IMR-90 (cell line): ENCODE results near the gene UBE2QL1. TPM values are rescaled to one million over a fixed set of nuclear protein-coding genes. Genes with fewer than 3 reads are reported as not detected.

Source experiments
- ATAC-seq: fragments of 200-7000 bp; cut with Tn5 transposase; 2 replicates; pipeline ENCODE4 v1.9.1; 2020; ENCODE audit warnings: low read depth, mild to moderate bottlenecking, moderate library complexity
- BruUV-seq: library from RNA; stranded (reverse); fragments of 400-500 nt; replicated peaks from 2 replicates; lab custom pipeline; 2021; lab: Mats Ljungman, UMichigan
- CTCF ChIA-PET: fragments of 300-600 bp; formaldehyde crosslinking; extraction: SDS; loops from one replicate; lab custom pipeline; 2021; ENCODE audit warnings: antibody characterized with exemption; lab: Yijun Ruan, JAX
- POLR2A ChIA-PET: fragments of 300-600 bp; sonication (Branson Sonifier 250); formaldehyde crosslinking; loops from one replicate; lab custom pipeline; 2022; ENCODE audit warnings: antibody characterized with exemption; ENCODE audit not compliant: unreplicated experiment; lab: Charles Lee
- DNase-seq: peaks from one replicate; pipeline ENCODE4 v3.0.0; 2013
- H2AFZ ChIP-seq: replicated peaks from 2 replicates; pipeline ENCODE3; 2013; ENCODE audit warnings: low read length, mild to moderate bottlenecking; ENCODE audit not compliant: poor library complexity
- H2AK5ac ChIP-seq: 2 replicates; pipeline ENCODE4 v1.6.1; 2013; ENCODE audit warnings: low read depth, low read length, inconsistent platforms
- H2AK9ac ChIP-seq: replicated peaks from 2 replicates; pipeline ENCODE3; 2013; ENCODE audit warnings: mild to moderate bottlenecking, low read depth, low read length, moderate library complexity; ENCODE audit not compliant: poor library complexity
- H2BK120ac ChIP-seq: 2 replicates; pipeline ENCODE4 v1.6.1; 2013; ENCODE audit warnings: low read depth, low read length, inconsistent platforms
- H2BK15ac ChIP-seq: 3 replicates; pipeline ENCODE4 v1.6.1; 2013; ENCODE audit warnings: low read depth, low read length, inconsistent platforms
- H2BK20ac ChIP-seq: 2 replicates; pipeline ENCODE4 v1.6.1; 2013; ENCODE audit warnings: low read depth, mild to moderate bottlenecking, inconsistent platforms, low read length, moderate library complexity
- H2BK5ac ChIP-seq: 2 replicates; pipeline ENCODE4 v1.6.1; 2013; ENCODE audit warnings: mild to moderate bottlenecking, low read depth, low read length, inconsistent platforms; ENCODE audit not compliant: poor library complexity, severe bottlenecking
- H3K14ac ChIP-seq: replicated peaks from 2 replicates; pipeline ENCODE4 v1.6.1; 2013; ENCODE audit warnings: low read depth, low read length, inconsistent platforms
- H3K18ac ChIP-seq: 2 replicates; pipeline ENCODE4 v1.6.1; 2013; ENCODE audit warnings: low read depth, low read length, control low read depth
- H3K23ac ChIP-seq: 2 replicates; pipeline ENCODE4 v1.6.1; 2013; ENCODE audit warnings: low read depth, low read length, inconsistent platforms
- H3K27ac ChIP-seq: 2 replicates; pipeline ENCODE4 v1.5.1; 2013; ENCODE audit warnings: mild to moderate bottlenecking, control low read depth, low read length; ENCODE audit not compliant: insufficient read depth
- H3K27me3 ChIP-seq: 2 replicates; pipeline ENCODE4 v1.6.1; 2013; ENCODE audit warnings: low read length; ENCODE audit not compliant: control insufficient read depth, insufficient read depth
- H3K36me3 ChIP-seq: 2 replicates; pipeline ENCODE4 v1.6.1; 2013; ENCODE audit warnings: low read length, mixed read lengths; ENCODE audit not compliant: control insufficient read depth, insufficient read depth
- H3K4ac ChIP-seq: 2 replicates; pipeline ENCODE4 v1.6.1; 2013; ENCODE audit warnings: low read depth, low read length, inconsistent platforms
- H3K4me1 ChIP-seq: 2 replicates; pipeline ENCODE4 v1.6.1; 2013; ENCODE audit warnings: low read length, mixed read lengths; ENCODE audit not compliant: control insufficient read depth, insufficient read depth
- H3K4me2 ChIP-seq: 2 replicates; pipeline ENCODE4 v1.6.1; 2013; ENCODE audit warnings: low read depth, mild to moderate bottlenecking, control low read depth, low read length, moderate library complexity
- H3K4me3 ChIP-seq: 2 replicates; pipeline ENCODE4 v1.5.1; 2013; ENCODE audit warnings: low read depth, mild to moderate bottlenecking, control low read depth, low read length, moderate library complexity; ENCODE audit not compliant: insufficient read depth
- H3K56ac ChIP-seq: 2 replicates; pipeline ENCODE4 v1.6.1; 2013; ENCODE audit warnings: low read length, inconsistent platforms; ENCODE audit not compliant: insufficient read depth; ENCODE audit errors: extremely low read depth
- H3K79me1 ChIP-seq, 2 experiments: 2 replicates each; pipeline ENCODE4 v1.6.1; 2013; ENCODE audit warnings: low read length in 2 of 2, inconsistent platforms in 1 of 2, low read depth in 1 of 2
- H3K9ac ChIP-seq: 2 replicates; pipeline ENCODE4 v1.6.1; 2013; ENCODE audit warnings: low read depth, low read length, control low read depth
- H3K9me1 ChIP-seq: 2 replicates; pipeline ENCODE4 v1.6.1; 2013; ENCODE audit warnings: low read length, inconsistent platforms; ENCODE audit not compliant: insufficient read depth
- H3K9me3 ChIP-seq: 2 replicates; pipeline ENCODE4 v1.6.1; 2013; ENCODE audit warnings: low read length; ENCODE audit not compliant: control insufficient read depth, insufficient read depth
- H4K20me1 ChIP-seq: 2 replicates; pipeline ENCODE4 v1.6.1; 2013; ENCODE audit warnings: low read length, inconsistent platforms; ENCODE audit not compliant: insufficient read depth
- H4K5ac ChIP-seq: 2 replicates; pipeline ENCODE4 v1.6.1; 2013; ENCODE audit warnings: mild to moderate bottlenecking, low read depth, low read length, control low read depth
- H4K8ac ChIP-seq, 2 experiments: 2 replicates each; pipeline ENCODE4 v1.6.1; 2013; ENCODE audit warnings: low read depth in 2 of 2, low read length in 2 of 2, control low read depth in 1 of 2, inconsistent platforms in 1 of 2
- H4K91ac ChIP-seq: 2 replicates; pipeline ENCODE4 v1.6.1; 2013; ENCODE audit warnings: low read depth, low read length, inconsistent platforms; ENCODE audit not compliant: insufficient read depth
- CHD1 ChIP-seq: IDR thresholded peaks from 2 replicates; pipeline ENCODE4 v1.6.1; 2012; ENCODE audit warnings: low read depth, low read length, improper control_type of control experiment
- MXI1 ChIP-seq: IDR thresholded peaks from 2 replicates; pipeline ENCODE4 v1.6.1; 2012; ENCODE audit warnings: low read depth, mild to moderate bottlenecking, low read length, moderate library complexity, borderline replicate concordance
- RAD21 ChIP-seq: IDR thresholded peaks from 2 replicates; pipeline ENCODE4 v1.6.1; 2012; ENCODE audit warnings: low read length, improper control_type of control experiment
- RFX5 ChIP-seq: IDR thresholded peaks from 2 replicates; pipeline ENCODE4 v1.8.0; 2012; ENCODE audit warnings: low read depth, mild to moderate bottlenecking, low read length, moderate library complexity
- SMC3 ChIP-seq: fragments of 150-350 bp; IDR thresholded peaks from 2 replicates; pipeline ENCODE4 v1.6.1; 2016; ENCODE audit warnings: low read depth, mild to moderate bottlenecking, antibody characterized with exemption, low read length, moderate library complexity
- USF2 ChIP-seq: fragments of 150-350 bp; IDR thresholded peaks from 2 replicates; pipeline ENCODE4 v1.6.1; 2017; ENCODE audit warnings: mild to moderate bottlenecking, antibody characterized with exemption, low read length, low read depth
- WGBS, 2 experiments: methylation state at CpG; one replicate each; pipeline versions ENCODE4 v1.1.5 to v1.1.7; 2013; ENCODE audit warnings: missing lambda C conversion rate in 2 of 2; ENCODE audit not compliant: insufficient read length in 1 of 2; ENCODE audit errors: extremely low coverage in 2 of 2; 5-methylcytosine and 5-hydroxymethylcytosine counted together
- dilution Hi-C: fragments of 300-500 bp; cut with HindIII; formaldehyde crosslinking; loops from one replicate; pipeline ENCODE4 v1.14.3; 2018; ENCODE audit warnings: low sequenced_read_pairs; ENCODE audit not compliant: unreplicated experiment
- in situ Hi-C: fragments of 300-500 bp; cut with MboI; formaldehyde crosslinking; loops from 3 replicates; pipeline ENCODE4 v1.14.3; 2019; ENCODE audit warnings: low sequenced_read_pairs, inconsistent platforms, mixed read lengths
- intact Hi-C: fragments of 100-400 bp; cut with micrococcal nuclease; formaldehyde crosslinking; loops from 2 replicates; pipeline ENCODE4 v1.10.0; 2022
- polyA plus RNA-seq, 3 experiments: library from polyadenylated mRNA; depleted of rRNA; stranded (reverse); fragments of >200 nt; gene quantifications; 2 replicates each; pipeline ENCODE4 v1.2.3, GENCODE V29; 2012; ENCODE audit warnings: low replicate concordance in 1 of 3
- total RNA-seq: library from RNA; depleted of rRNA; stranded (reverse); fragments of >200 nt; gene quantifications from 2 replicates; pipeline ENCODE4 v1.2.3, GENCODE V29; 2012

Gene UBE2QL1
- total and polyA plus RNA-seq, 2 of the 4 experiments (the other 2 are of a cell fraction) = not detected

DNA sequence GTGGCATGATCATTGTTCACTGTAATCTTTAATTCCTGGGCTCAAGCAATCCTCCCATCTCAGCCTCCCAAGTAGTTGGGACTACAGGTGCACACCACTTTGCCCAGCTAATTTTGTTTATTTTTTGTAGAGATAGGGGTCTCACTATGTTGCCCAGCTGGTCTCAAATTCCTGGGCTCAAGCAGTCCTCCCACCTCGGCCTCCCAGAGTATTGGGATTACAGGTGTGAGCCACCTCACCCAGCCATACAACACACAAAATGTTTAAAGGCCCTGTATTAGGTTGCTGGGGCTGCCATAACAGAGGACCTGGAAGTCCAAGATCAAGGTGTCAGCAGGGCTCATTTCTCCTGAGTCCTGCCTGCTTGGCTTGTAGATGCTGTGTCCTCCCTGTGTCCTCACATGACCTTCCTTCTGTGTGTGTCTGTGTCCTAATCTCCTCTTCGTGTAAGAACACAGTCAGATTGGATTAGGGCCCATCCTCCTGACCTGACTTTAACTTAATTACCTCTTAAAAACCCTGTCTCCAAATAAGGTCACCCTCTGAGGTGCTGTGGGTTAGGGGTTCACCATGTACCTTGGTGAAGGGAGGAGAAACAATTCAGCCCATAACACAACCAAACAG, 5.4 kb downstream of the UBE2QL1 start:
- H2BK120ac ChIP-seq = no peak overlapping the region
- H2BK20ac ChIP-seq = no peak overlapping the region
- H3K4me1 ChIP-seq = no peaks in the 10 kb centered on the region
- H3K27ac ChIP-seq = no peak overlapping the region
- H4K91ac ChIP-seq = no peak overlapping the region
- ATAC-seq (no peak), DNase-seq (no peak)
- no peaks in the 10 kb centered on the region for H3K9me1 ChIP-seq
- WGBS, 2 experiments = no CpG with 5 or more reads among the region's 2 CpGs
- dilution Hi-C loops (no loop called here), in situ Hi-C loops (no loop called here), intact Hi-C loops (no loop called here)
- no peaks in the 10 kb centered on the region for H4K20me1 ChIP-seq
- no peak overlapping the region for H2AK9ac ChIP-seq
- no peaks in the 10 kb centered on the region for H3K36me3 ChIP-seq
- H3K27me3 ChIP-seq = peaks cover 28% of the 10 kb centered on the region
- no peak overlapping the region for H3K18ac ChIP-seq
- H3K4me2 ChIP-seq = no peak overlapping the region
- BruUV-seq = no TSS peak
- no peak overlapping the region for H3K56ac ChIP-seq
- CTCF ChIA-PET = interaction anchor here (0.7 kb wide), 1 partner anchor 50 kb away, joined by 3 read pairs; no protein-coding TSS in a partner anchor
- no peak overlapping the region for H3K4ac ChIP-seq
- no peak overlapping the region for H3K23ac ChIP-seq
- no peaks in the 10 kb centered on the region for H3K79me1 ChIP-seq
- H2AFZ ChIP-seq = no peak overlapping the region
- no peak overlapping the region for H4K5ac ChIP-seq
- H3K14ac ChIP-seq = no peak overlapping the region
- no peak overlapping the region for H3K9ac ChIP-seq
- H2AK5ac ChIP-seq = no peak overlapping the region
- H2BK15ac ChIP-seq = no peak overlapping the region
- no peak overlapping the region for H3K4me3 ChIP-seq
- H3K9me3 ChIP-seq = no peaks in the 10 kb centered on the region
- no peak overlapping the region for H2BK5ac ChIP-seq
- H4K8ac ChIP-seq = no peak overlapping the region
- TF ChIP-seq MXI1 (no peak), RFX5 (no peak), RAD21 (no peak), CHD1 (no peak), SMC3 (no peak), USF2 (no peak)
- POLR2A ChIA-PET = no interaction called here
